ENCODE data around the gene ATOSA. TPM values are rescaled to one million over a fixed set of nuclear protein-coding genes. Genes with fewer than 3 reads are reported as not detected.

ATOSA gene
- total RNA-seq, 1 experiment from 2014 or later, result 4.7 TPM

GRCh38 chr15:52678468-52679231 is 538 bp downstream of the ATOSA start:
- no peak for TF ChIP-seq ZNF274 (IDR thresholded peaks at IDR 0.05; ENCODE audit: low read depth, low read length)
- TF ChIP-seq ZFX (IDR thresholded peaks at IDR 0.05), result 0 out of 2 replicates have a peak, but pooled peaks have one; percentile 4
- H3K79me2 ChIP-seq (ENCODE audit: insufficient read depth, low read length), result no peaks in the 10 kb centered on the region
- peak; percentile 69 for ATAC-seq
- no peaks in the 10 kb centered on the region for H4K20me1 ChIP-seq (ENCODE audit: insufficient read depth)
- H3K9ac ChIP-seq (ENCODE audit: low read length), result peak overlapping the region; percentile 57
- no peak for DNase-seq (ENCODE audit: low read depth, low spot score)
- H3K4me1 ChIP-seq (ENCODE audit: control insufficient read depth in 1 of 2, insufficient read depth in 2 of 2, low read length in 2 of 2), result peaks cover 11 to 13% of the 10 kb centered on the region in 2 experiments
- intact Hi-C loops (cut with micrococcal nuclease), result loop anchor here (2.0 to 5.0 kb wide), 2 partner anchors 111 to 422 kb away; partner anchors contain the start of gene ARPP19
- H3K27me3 ChIP-seq (ENCODE audit: insufficient read depth, low read length), result no peaks in the 10 kb centered on the region
- peak overlapping the region; percentile 70 to 74 for H3K4me3 ChIP-seq (replicated peaks in 1 of 2; ENCODE audit: low read depth in 1 of 2, low read length in 2 of 2)
- RAD21 ChIA-PET (ENCODE audit: low non-redundant PET in 1 of 2, low total read pairs in 2 of 2, uncharacterized antibody in 2 of 2, unreplicated experiment in 2 of 2), result no interaction called here
- H3K27ac ChIP-seq (ENCODE audit: low read depth, low read length), result peak overlapping the region; percentile 78
- CTCF ChIA-PET, result no interaction called here
- POLR2A ChIA-PET, result interaction anchor here (0.9 to 1.1 kb wide), 2 partner anchors 8 to 17 kb away, joined by 3 read pairs; no protein-coding TSS in a partner anchor
- no peaks in the 10 kb centered on the region for H3K36me3 ChIP-seq (ENCODE audit: control insufficient read depth in 1 of 2, insufficient read depth in 2 of 2, low read length in 2 of 2)
- H3K9me2 ChIP-seq (ENCODE audit: insufficient read depth), result no peaks in the 10 kb centered on the region
- H3K4me2 ChIP-seq (ENCODE audit: low read length), result peak overlapping the region; percentile 75
- H3K9me3 ChIP-seq (ENCODE audit: control insufficient read depth in 1 of 2, insufficient read depth in 1 of 2, low read depth in 1 of 2, low read length in 2 of 2), result no peaks in the 10 kb centered on the region
- peak overlapping the region; percentile 66 for H2AFZ ChIP-seq (ENCODE audit: low read depth, low read length, poor library complexity, severe bottlenecking)
- BruUV-seq (replicated peaks), result no TSS peak

GRCh38 chr15:52677593-52678467 is 1.4 kb downstream of the ATOSA start:
- Histone ChIP-seq H3K9me2 (ENCODE audit: insufficient read depth) (no peaks in the 10 kb centered on the region), H3K4me2 (ENCODE audit: low read length) (peak overlapping the region; percentile 75), H3K27ac (ENCODE audit: low read depth, low read length) (peak overlapping the region; percentile 78), H3K27me3 (ENCODE audit: insufficient read depth, low read length) (no peaks in the 10 kb centered on the region), H4K20me1 (ENCODE audit: insufficient read depth) (no peaks in the 10 kb centered on the region), H3K9me3 (ENCODE audit: control insufficient read depth in 1 of 2, insufficient read depth in 1 of 2, low read depth in 1 of 2, low read length in 2 of 2) (no peaks in the 10 kb centered on the region), H3K79me2 (ENCODE audit: insufficient read depth, low read length) (no peaks in the 10 kb centered on the region), H3K4me1 (ENCODE audit: control insufficient read depth in 1 of 2, insufficient read depth in 2 of 2, low read length in 2 of 2) (peaks cover 11 to 13% of the 10 kb centered on the region in 2 experiments), H3K4me3 (replicated peaks in 1 of 2; ENCODE audit: low read depth in 1 of 2, low read length in 2 of 2) (peak overlapping the region; percentile 70 to 74), H3K36me3 (ENCODE audit: control insufficient read depth in 1 of 2, insufficient read depth in 2 of 2, low read length in 2 of 2) (no peaks in the 10 kb centered on the region), H3K9ac (ENCODE audit: low read length) (peak overlapping the region; percentile 57), H2AFZ (ENCODE audit: low read depth, low read length, poor library complexity, severe bottlenecking) (peak overlapping the region; percentile 66)
- CTCF ChIA-PET, result no interaction called here
- TF ChIP-seq YY1 (IDR thresholded peaks at IDR 0.05; ENCODE audit: extremely low read depth, insufficient replicate concordance, low read depth, low read length) (no peak), ZBTB33 (IDR thresholded peaks at IDR 0.05; ENCODE audit: extremely low read depth, insufficient replicate concordance, low read length) (no peak), ZFX (IDR thresholded peaks at IDR 0.05) (0 out of 2 replicates have a peak, but pooled peaks have one; percentile 6), RAD21 (IDR thresholded peaks at IDR 0.05; ENCODE audit: low read depth) (peak; percentile 57), SP1 (IDR thresholded peaks at IDR 0.05; ENCODE audit: low read depth) (no peak), EGR1 (IDR thresholded peaks at IDR 0.05; ENCODE audit: low read depth) (no peak), ATF3 (IDR thresholded peaks at IDR 0.05) (no peak), EZH2phosphoT487 (IDR thresholded peaks at IDR 0.05; ENCODE audit: borderline replicate concordance) (no peak), JUND (IDR thresholded peaks at IDR 0.05) (no peak)
- TF ChIP-seq, protein P1, sequence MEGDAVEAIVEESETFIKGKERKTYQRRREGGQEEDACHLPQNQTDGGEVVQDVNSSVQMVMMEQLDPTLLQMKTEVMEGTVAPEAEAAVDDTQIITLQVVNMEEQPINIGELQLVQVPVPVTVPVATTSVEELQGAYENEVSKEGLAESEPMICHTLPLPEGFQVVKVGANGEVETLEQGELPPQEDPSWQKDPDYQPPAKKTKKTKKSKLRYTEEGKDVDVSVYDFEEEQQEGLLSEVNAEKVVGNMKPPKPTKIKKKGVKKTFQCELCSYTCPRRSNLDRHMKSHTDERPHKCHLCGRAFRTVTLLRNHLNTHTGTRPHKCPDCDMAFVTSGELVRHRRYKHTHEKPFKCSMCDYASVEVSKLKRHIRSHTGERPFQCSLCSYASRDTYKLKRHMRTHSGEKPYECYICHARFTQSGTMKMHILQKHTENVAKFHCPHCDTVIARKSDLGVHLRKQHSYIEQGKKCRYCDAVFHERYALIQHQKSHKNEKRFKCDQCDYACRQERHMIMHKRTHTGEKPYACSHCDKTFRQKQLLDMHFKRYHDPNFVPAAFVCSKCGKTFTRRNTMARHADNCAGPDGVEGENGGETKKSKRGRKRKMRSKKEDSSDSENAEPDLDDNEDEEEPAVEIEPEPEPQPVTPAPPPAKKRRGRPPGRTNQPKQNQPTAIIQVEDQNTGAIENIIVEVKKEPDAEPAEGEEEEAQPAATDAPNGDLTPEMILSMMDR (IDR thresholded peaks at IDR 0.05 in 2 of 3, conservative IDR thresholded peaks at IDR 0.05 in 1 of 3; ENCODE audit: borderline replicate concordance in 1 of 3, insufficient read depth in 1 of 3, low read depth in 2 of 3, low read length in 2 of 3), result peak in 1 of 3 experiments; percentile 9; a peak in 1 of 6 replicates
- POLR2A ChIA-PET, result no interaction called here
- DNase-seq (ENCODE audit: low read depth, low spot score) (no peak), ATAC-seq (peak; percentile 43)
- RAD21 ChIA-PET (ENCODE audit: low non-redundant PET in 1 of 2, low total read pairs in 2 of 2, uncharacterized antibody in 2 of 2, unreplicated experiment in 2 of 2), result no interaction called here
- BruUV-seq (replicated peaks), result no TSS peak
- intact Hi-C loops (cut with micrococcal nuclease), result loop anchor here (2.0 to 5.0 kb wide), 2 partner anchors 111 to 421 kb away; partner anchors contain the start of gene ARPP19
